Ovary (tissue), 9 donors: ENCODE results near the gene COL5A1. TPM values are rescaled to one million over a fixed set of nuclear protein-coding genes. Genes with fewer than 3 reads are reported as not detected.

Experiments used
- DNase-seq, 5 donors: peaks; one replicate each; pipeline ENCODE4 v3.0.0-alpha.2; 2019 to 2020
- H3K27ac ChIP-seq, 2 donors: fragments of 200-600 bp; one replicate each; pipeline versions ENCODE4 v1.5.1 to v1.8.0; 2019 to 2022
- H3K27me3 ChIP-seq: fragments of 200-600 bp; one replicate; pipeline ENCODE4 v1.8.0; 2022
- H3K36me3 ChIP-seq: fragments of 200-600 bp; sonication (generic); one replicate; pipeline ENCODE4 v1.5.1; 2019
- H3K4me1 ChIP-seq: one replicate; pipeline ENCODE4 v1.8.1; 2013; ENCODE audit warnings: mild to moderate bottlenecking, moderate library complexity; ENCODE audit not compliant: insufficient read depth
- H3K4me3 ChIP-seq: fragments of 200-600 bp; sonication (generic); one replicate; pipeline ENCODE4 v1.5.1; 2017
- H3K9me3 ChIP-seq, 2 donors: fragments of 200-600 bp in 1 of 2; sonication (generic) in 1 of 2; one replicate each; pipeline versions ENCODE4 v1.5.1 to v1.8.1; 2013 to 2019; ENCODE audit warnings: mild to moderate bottlenecking in 1 of 2, moderate library complexity in 1 of 2
- CTCF ChIP-seq, 3 donors: fragments of 450-650 bp in 2 of 3; fragments of 200-600 bp in 1 of 3; IDR thresholded peaks; one replicate each; pipeline versions ENCODE4 v1.5.1 to v1.8.0; 2016 to 2022; ENCODE audit warnings: antibody characterized with exemption in 3 of 3, mild to moderate bottlenecking in 1 of 3
- EP300 ChIP-seq: sonication (generic); formaldehyde crosslinking; IDR thresholded peaks from one replicate; pipeline ENCODE4 v1.6.1; 2017; ENCODE audit warnings: antibody characterized with exemption
- POLR2A ChIP-seq: fragments of 450-650 bp; IDR thresholded peaks from one replicate; pipeline ENCODE4 v1.6.1; 2017; ENCODE audit warnings: antibody characterized with exemption, mild to moderate bottlenecking, moderate library complexity
- WGBS, 3 donors: extraction: QIAGEN DNeasy Blood & Tissue Kit in 1 of 3; methylation state at CpG; one replicate each; pipeline versions ENCODE4 v1.1.5 to v1.1.7; 2013 to 2017; 5-methylcytosine and 5-hydroxymethylcytosine counted together
- intact Hi-C, 4 donors: fragments of 100-400 bp; cut with DNase I; formaldehyde crosslinking; loops; one replicate each; pipeline versions ENCODE4 v1.11.0 to v1.15.1; 2022 to 2023
- polyA plus RNA-seq, 2 donors: library from polyadenylated mRNA; stranded (reverse); fragments of 200-250 nt in 1 of 2; fragments of 350-450 nt in 1 of 2; fragmentation: Illumina TruSeq in 1 of 2; extraction: RNeasy Lipid Tissue Mini Kit (QIAGEN cat#74804) in 1 of 2; gene quantifications; one replicate each; pipeline ENCODE4 v1.2.3, GENCODE V29; 2013 to 2014
- total RNA-seq, 7 donors: library from RNA; depleted of rRNA in 2 of 7; stranded (reverse); fragments of >200 nt in 2 of 7; fragmentation: NEBNext Ultra II Directional in 3 of 7; extraction: Animal tissue kit (Norgen Biotek cat#: 25700) in 3 of 7; gene quantifications; one replicate each; pipeline versions ENCODE4 v1.1.0 to v1.2.4, GENCODE V29; 2016 to 2023
- donor health status: DM: no; HTN: no; CAD: no; lungs with moderate emphysema.
- donor health status: DM: no; HTN: no; CAD: no.
- donor health status: Bipolar disorder and iron deficiency.
- donor health status: DM: yes; HTN: yes; CAD: no.
- donor health status: DM: no; HTN: no; CAD: no.
- donor health status: DM: yes; HTN: yes; CAD: no.

The COL5A1 gene
- total and polyA plus RNA-seq, 9 donors, result 28.1 to 117 (median 54.6) TPM

- TF ChIP-seq CTCF (IDR thresholded peaks at IDR 0.05), result no peak
- no peak for TF ChIP-seq EP300
- Histone ChIP-seq H3K27ac (no peak overlapping the region), H3K36me3 (no peaks in the 10 kb centered on the region), H3K9me3 (no peaks in the 10 kb centered on the region), H3K4me3 (no peak overlapping the region), H3K4me1 (no peaks in the 10 kb centered on the region), H3K27me3 (no peaks in the 10 kb centered on the region)
- intact Hi-C loops, result no loop called here
- no peak for DNase-seq
- WGBS, 3 donors, result 62 to 74% (median 67%) methylated on average over 23 of the region's 23 CpGs
Observed at GRCh38 chr9:134768709-134769351, 127.2 kb downstream of the COL5A1 start.

- Histone ChIP-seq H3K9me3 (no peaks in the 10 kb centered on the region), H3K4me1 (no peaks in the 10 kb centered on the region), H3K27me3 (no peaks in the 10 kb centered on the region), H3K27ac (no peak overlapping the region), H3K36me3 (no peaks in the 10 kb centered on the region), H3K4me3 (no peak overlapping the region)
- no peak for DNase-seq
- 67 to 80% (median 76%) methylated on average over 33 to 34 of the region's 34 CpGs for WGBS, 3 donors
- intact Hi-C loops, result loop anchor here in 1 of 4 donors (10.0 kb wide), 1 partner anchor 644 kb away; no protein-coding TSS in a partner anchor
- no peak for TF ChIP-seq EP300
- TF ChIP-seq CTCF (IDR thresholded peaks at IDR 0.05), result no peak
- TF ChIP-seq POLR2A, result no peak
Observed at GRCh38 chr9:134770972-134771971, 129.7 kb downstream of the COL5A1 start.

- Histone ChIP-seq H3K27me3 (no peaks in the 10 kb centered on the region), H3K36me3 (no peaks in the 10 kb centered on the region), H3K9me3 (no peaks in the 10 kb centered on the region), H3K4me1 (no peaks in the 10 kb centered on the region), H3K4me3 (no peak overlapping the region), H3K27ac (no peak overlapping the region)
- 84 to 92% (median 88%) methylated on average over 12 of the region's 12 CpGs for WGBS, 3 donors
- intact Hi-C loops, result loop anchor here in 1 of 4 donors (10.0 kb wide), 1 partner anchor 642 kb away; no protein-coding TSS in a partner anchor
- TF ChIP-seq CTCF (IDR thresholded peaks at IDR 0.05) (no peak), POLR2A (no peak), EP300 (no peak)
- no peak for DNase-seq
Observed at GRCh38 chr9:134772331-134772730, 130.7 kb downstream of the COL5A1 start.

GRCh38 chr9:134773842-134774241 lies 132.2 kb downstream of the COL5A1 start:
- TF ChIP-seq POLR2A (no peak), EP300 (no peak), CTCF (IDR thresholded peaks at IDR 0.05) (no peak)
- Histone ChIP-seq H3K36me3 (no peaks in the 10 kb centered on the region), H3K9me3 (no peaks in the 10 kb centered on the region), H3K4me3 (no peak overlapping the region), H3K27me3 (no peaks in the 10 kb centered on the region), H3K27ac (no peak overlapping the region), H3K4me1 (no peaks in the 10 kb centered on the region)
- intact Hi-C loops, result loop anchor here in 1 of 4 donors (10.0 kb wide), 1 partner anchor 641 kb away; no protein-coding TSS in a partner anchor
- 87 to 95% (median 90%) methylated on average over 8 to 11 of the region's 11 CpGs for WGBS, 3 donors
- DNase-seq, result no peak
